K562 (cell line): ENCODE results near the gene KCTD18. TPM values are rescaled to one million over a fixed set of nuclear protein-coding genes. Genes with fewer than 3 reads are reported as not detected.
A peak's percentile ranks its signal among the peaks of the same experiment; 100 is the strongest.

ENCODE experiments used
- ATF2 ChIP-seq: sonication (generic); formaldehyde crosslinking; IDR thresholded peaks from 2 replicates; pipeline ENCODE4 v1.8.1; 2022; ENCODE audit warnings: missing genetic modification reagents
- HDAC3 ChIP-seq: fragments of 450-650 bp; IDR thresholded peaks from 2 replicates; pipeline ENCODE4 v1.6.1; 2018; ENCODE audit warnings: borderline replicate concordance, mild to moderate bottlenecking, moderate library complexity; ENCODE audit not compliant: partially characterized antibody
- NKRF ChIP-seq: fragments of 450-650 bp; IDR thresholded peaks from 2 replicates; pipeline ENCODE4 v1.6.1; 2016; ENCODE audit warnings: borderline replicate concordance
- NR2C2 ChIP-seq, 2 experiments: fragments of 200-800 bp in 1 of 2; sonication (Bioruptor generic) in 1 of 2; sonication (generic) in 1 of 2; formaldehyde crosslinking in 1 of 2; IDR thresholded peaks; 2 replicates each; pipeline versions ENCODE4 v1.6.1 to v1.8.0; 2016 to 2022; ENCODE audit warnings: mild to moderate bottlenecking in 1 of 2, missing compliant biosample characterization in 1 of 2, missing genetic modification characterization in 1 of 2, missing genetic modification reagents in 1 of 2
- STAT6 ChIP-seq: sonication (generic); formaldehyde crosslinking; IDR thresholded peaks from 2 replicates; pipeline ENCODE4 v1.8.1; 2023; ENCODE audit warnings: mild to moderate bottlenecking, missing genetic modification reagents
- USF2 ChIP-seq: sonication (generic); formaldehyde crosslinking; IDR thresholded peaks from 2 replicates; pipeline ENCODE4 v1.5.0; 2020; ENCODE audit warnings: missing genetic modification reagents
- ZNF398 ChIP-seq: fragments of 250-450 bp; sonication (Bioruptor Pico); IDR thresholded peaks from 2 replicates; pipeline ENCODE4 v1.8.0; 2021; ENCODE audit warnings: moderate library complexity, mild to moderate bottlenecking, inconsistent platforms
- ZNF764 ChIP-seq: fragments of 250-450 bp; sonication (Bioruptor Pico); IDR thresholded peaks from 2 replicates; pipeline ENCODE4 v1.4.0; 2020; ENCODE audit warnings: low read depth, mild to moderate bottlenecking, moderate library complexity
- ZNF785 ChIP-seq: fragments of 250-450 bp; sonication (Bioruptor Pico); IDR thresholded peaks from 2 replicates; pipeline ENCODE4 v1.4.0; 2020; ENCODE audit warnings: mild to moderate bottlenecking
- polyA plus RNA-seq, 8 experiments: library from polyadenylated mRNA; depleted of rRNA in 4 of 8; stranded (reverse) in 5 of 8; unstranded in 3 of 8; fragments of >200 nt; fragmentation: Nextera tagmentation in 2 of 8; fragmentation: Illumina TruSeq in 1 of 8; extraction: Ambion mirVana in 2 of 8; extraction: Trizol in 1 of 8; gene quantifications; 2 replicates each; pipeline versions ENCODE4 v1.2.1 to v1.2.3, GENCODE V29; 2011 to 2014; ENCODE audit warnings: inconsistent platforms in 1 of 8, missing spikeins in 1 of 8
- total RNA-seq, 7 experiments: library from RNA; depleted of rRNA in 6 of 7; stranded (reverse); fragments of >200 nt in 6 of 7; fragmentation: Illumina TruSeq in 2 of 7; extraction: Trizol in 2 of 7; gene quantifications; 2 replicates each; pipeline versions ENCODE4 v1.2.1 to v1.2.3, GENCODE V29; 2011 to 2021; ENCODE audit warnings: low replicate concordance in 1 of 7

Gene KCTD18
- total and polyA plus RNA-seq, 9 of the 15 experiments (the other 6 are each of a cell fraction or from before 2014, with no cell fraction given), result 0.39 to 5.4 (median 3.8) TPM

- 0 out of 2 replicates have a peak, but pooled peaks have one; percentile 51 for TF ChIP-seq NR2C2 (CRISPR knock-in tag; IDR thresholded peaks at IDR 0.05)
- peak; percentile 48; the same call in 1 of the 2 replicates for TF ChIP-seq NR2C2 (tag; IDR thresholded peaks at IDR 0.05)
- no peak for TF ChIP-seq USF2 (CRISPR knock-in tag)
- no peak for TF ChIP-seq HDAC3
- TF ChIP-seq ATF2 (CRISPR knock-in tag), result no peak
- TF ChIP-seq NKRF, result peak; percentile 81; the same call in 1 of the 2 replicates
- TF ChIP-seq ZNF764 (CRISPR knock-in tag), result no peak
- TF ChIP-seq ZNF785 (CRISPR knock-in tag), result no peak
- no peak for TF ChIP-seq ZNF398
- TF ChIP-seq STAT6 (CRISPR knock-in tag), result no peak
These were observed 16.2 kb upstream of the KCTD18 start, which contains the start of gene SGO2 (continued) for GRCh38 chr2:200525882-200526651.
